Measurements from ENCODE around the gene TAMALIN.

- no peak for TF ChIP-seq CTCF (IDR thresholded peaks at IDR 0.05)
- no peak for TF ChIP-seq POLR2A (IDR thresholded peaks at IDR 0.05)
- no peak for TF ChIP-seq EP300 (IDR thresholded peaks at IDR 0.05)
- TF ChIP-seq POLR2AphosphoS5 (IDR thresholded peaks at IDR 0.05) = no peak
These were observed 22.1 kb upstream of the TAMALIN start for GRCh38 chr12:51984657-51985056.

Measured in suprapubic skin (tissue), 4 donors.